WTC11 (cell line): ENCODE data around the gene BBOX1.

Source experiments
- CREB1 ChIP-seq: sonication (generic); formaldehyde crosslinking; IDR thresholded peaks from 2 replicates; pipeline ENCODE4 v1.8.0; 2023; ENCODE audit warnings: mild to moderate bottlenecking, missing genetic modification reagents
- FOXJ3 ChIP-seq: sonication (generic); formaldehyde crosslinking; IDR thresholded peaks from 2 replicates; pipeline ENCODE4 v1.9.0; 2021; ENCODE audit warnings: missing genetic modification reagents, mild to moderate bottlenecking, borderline replicate concordance
- KAT7 ChIP-seq: sonication (generic); formaldehyde crosslinking; IDR thresholded peaks from 2 replicates; pipeline ENCODE4 v1.8.1; 2023; ENCODE audit warnings: missing genetic modification reagents, mild to moderate bottlenecking, borderline replicate concordance
- TEAD4 ChIP-seq: sonication (generic); formaldehyde crosslinking; IDR thresholded peaks from 2 replicates; pipeline ENCODE4 v1.8.0; 2022; ENCODE audit warnings: mild to moderate bottlenecking, missing genetic modification reagents
- TF ChIP-seq, protein P1 (sequence below): sonication (generic); formaldehyde crosslinking; IDR thresholded peaks from 2 replicates; pipeline ENCODE4 v1.8.1; 2023; ENCODE audit warnings: mild to moderate bottlenecking, missing genetic modification reagents, moderate library complexity
- TF ChIP-seq, protein P2 (sequence below): fragments of 200-600 bp; IDR thresholded peaks from 2 replicates; pipeline ENCODE4 v1.8.0; 2022; ENCODE audit warnings: antibody characterized with exemption

DNA sequence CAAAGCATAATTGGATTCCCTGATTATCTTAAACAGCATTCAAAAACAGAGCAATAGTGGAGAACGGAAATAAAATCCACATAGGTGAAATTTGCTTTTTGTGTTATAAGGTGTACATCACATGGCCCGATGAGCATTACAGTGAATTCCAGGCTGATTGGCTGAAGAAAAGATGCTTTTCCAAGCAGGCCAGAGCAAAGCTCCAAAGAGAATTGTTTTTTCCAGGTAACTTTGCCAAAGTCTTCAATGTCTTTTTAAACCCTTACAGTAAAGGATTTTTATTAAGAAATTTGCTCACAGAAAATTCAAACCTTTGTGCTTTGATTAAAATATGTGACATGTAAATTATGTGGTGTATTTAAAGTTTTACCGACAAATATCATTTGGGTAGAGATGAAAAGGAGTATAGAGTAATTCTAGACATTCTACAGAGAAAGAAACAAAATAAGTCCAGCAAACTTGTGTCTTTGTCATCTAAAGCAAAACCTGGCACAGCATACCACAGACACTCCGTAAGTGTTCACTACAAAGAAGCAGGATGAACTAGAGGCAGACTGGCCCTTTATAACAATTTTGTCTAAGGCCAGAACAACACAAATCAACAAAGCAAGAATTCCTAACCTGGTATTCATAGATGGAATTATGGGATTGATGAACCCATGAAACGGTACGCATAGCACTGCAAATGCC lies 16.6 kb downstream of the BBOX1 start:
- TF ChIP-seq FOXJ3 (no peak), CREB1 (CRISPR knock-in tag) (no peak), KAT7 (CRISPR knock-in tag) (no peak), TEAD4 (CRISPR knock-in tag) (no peak)
- TF ChIP-seq, protein P1, sequence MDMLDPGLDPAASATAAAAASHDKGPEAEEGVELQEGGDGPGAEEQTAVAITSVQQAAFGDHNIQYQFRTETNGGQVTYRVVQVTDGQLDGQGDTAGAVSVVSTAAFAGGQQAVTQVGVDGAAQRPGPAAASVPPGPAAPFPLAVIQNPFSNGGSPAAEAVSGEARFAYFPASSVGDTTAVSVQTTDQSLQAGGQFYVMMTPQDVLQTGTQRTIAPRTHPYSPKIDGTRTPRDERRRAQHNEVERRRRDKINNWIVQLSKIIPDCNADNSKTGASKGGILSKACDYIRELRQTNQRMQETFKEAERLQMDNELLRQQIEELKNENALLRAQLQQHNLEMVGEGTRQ (CRISPR knock-in tag) = no peak
- TF ChIP-seq, protein P2, sequence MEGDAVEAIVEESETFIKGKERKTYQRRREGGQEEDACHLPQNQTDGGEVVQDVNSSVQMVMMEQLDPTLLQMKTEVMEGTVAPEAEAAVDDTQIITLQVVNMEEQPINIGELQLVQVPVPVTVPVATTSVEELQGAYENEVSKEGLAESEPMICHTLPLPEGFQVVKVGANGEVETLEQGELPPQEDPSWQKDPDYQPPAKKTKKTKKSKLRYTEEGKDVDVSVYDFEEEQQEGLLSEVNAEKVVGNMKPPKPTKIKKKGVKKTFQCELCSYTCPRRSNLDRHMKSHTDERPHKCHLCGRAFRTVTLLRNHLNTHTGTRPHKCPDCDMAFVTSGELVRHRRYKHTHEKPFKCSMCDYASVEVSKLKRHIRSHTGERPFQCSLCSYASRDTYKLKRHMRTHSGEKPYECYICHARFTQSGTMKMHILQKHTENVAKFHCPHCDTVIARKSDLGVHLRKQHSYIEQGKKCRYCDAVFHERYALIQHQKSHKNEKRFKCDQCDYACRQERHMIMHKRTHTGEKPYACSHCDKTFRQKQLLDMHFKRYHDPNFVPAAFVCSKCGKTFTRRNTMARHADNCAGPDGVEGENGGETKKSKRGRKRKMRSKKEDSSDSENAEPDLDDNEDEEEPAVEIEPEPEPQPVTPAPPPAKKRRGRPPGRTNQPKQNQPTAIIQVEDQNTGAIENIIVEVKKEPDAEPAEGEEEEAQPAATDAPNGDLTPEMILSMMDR = no peak
